HEK293 (cell line): ENCODE data around the gene CIPC.

Source experiments
- IKZF3 ChIP-seq: fragments of 450-650 bp; IDR thresholded peaks from 2 replicates; pipeline ENCODE4 v1.5.0; 2018; ENCODE audit warnings: missing biosample characterization, mild to moderate bottlenecking, missing genetic modification characterization, moderate library complexity
- MEIS1 ChIP-seq: sonication (generic); formaldehyde crosslinking; IDR thresholded peaks from 2 replicates; pipeline ENCODE4 v1.8.1; 2022; ENCODE audit warnings: missing genetic modification reagents, mild to moderate bottlenecking, borderline replicate concordance
- MYNN ChIP-seq: fragments of 450-650 bp; formaldehyde crosslinking; IDR thresholded peaks from 2 replicates; pipeline ENCODE4 v1.5.1; 2016; ENCODE audit warnings: missing biosample characterization, missing genetic modification characterization, borderline replicate concordance
- PATZ1 ChIP-seq: fragments of 450-650 bp; formaldehyde crosslinking; IDR thresholded peaks from 2 replicates; pipeline ENCODE4 v1.5.1; 2016; ENCODE audit warnings: missing biosample characterization, missing genetic modification characterization
- PRDM1 ChIP-seq: fragments of 450-650 bp; formaldehyde crosslinking; IDR thresholded peaks from 2 replicates; pipeline ENCODE4; 2016; ENCODE audit warnings: missing biosample characterization, missing genetic modification characterization
- PRDM10 ChIP-seq: fragments of 450-650 bp; formaldehyde crosslinking; IDR thresholded peaks from 2 replicates; pipeline ENCODE4 v1.5.1; 2016; ENCODE audit warnings: missing biosample characterization, missing genetic modification characterization
- PRDM6 ChIP-seq: fragments of 450-650 bp; formaldehyde crosslinking; IDR thresholded peaks from 2 replicates; pipeline ENCODE4 v1.5.1; 2017; ENCODE audit warnings: missing biosample characterization, missing genetic modification characterization
- SP3 ChIP-seq: fragments of 450-650 bp; formaldehyde crosslinking; IDR thresholded peaks from 2 replicates; pipeline ENCODE4 v1.5.1; 2016; ENCODE audit warnings: missing biosample characterization, missing genetic modification characterization
- ZBTB17 ChIP-seq: fragments of 450-650 bp; formaldehyde crosslinking; IDR thresholded peaks from 2 replicates; pipeline ENCODE4 v1.5.1; 2016; ENCODE audit warnings: missing biosample characterization, missing genetic modification characterization
- ZBTB44 ChIP-seq: fragments of 450-650 bp; IDR thresholded peaks from 2 replicates; pipeline ENCODE4 v1.5.1; 2018; ENCODE audit warnings: missing biosample characterization, mild to moderate bottlenecking, missing genetic modification characterization
- ZFHX2 ChIP-seq: fragments of 450-650 bp; formaldehyde crosslinking; conservative IDR thresholded peaks from 2 replicates; pipeline ENCODE4 v1.5.1; 2016; ENCODE audit warnings: missing biosample characterization, missing genetic modification characterization
- ZNF16 ChIP-seq: fragments of 450-650 bp; formaldehyde crosslinking; IDR thresholded peaks from 2 replicates; pipeline ENCODE4 v1.5.1; 2016; ENCODE audit warnings: low read depth, missing biosample characterization, missing genetic modification characterization
- ZNF174 ChIP-seq: fragments of 450-650 bp; formaldehyde crosslinking; IDR thresholded peaks from 2 replicates; pipeline ENCODE4 v1.5.0; 2017; ENCODE audit warnings: missing biosample characterization, mild to moderate bottlenecking, missing genetic modification characterization
- ZNF2 ChIP-seq: fragments of 450-650 bp; formaldehyde crosslinking; IDR thresholded peaks from 2 replicates; pipeline ENCODE4 v1.5.1; 2016; ENCODE audit warnings: missing biosample characterization, missing genetic modification characterization
- ZNF211 ChIP-seq: fragments of 450-650 bp; formaldehyde crosslinking; IDR thresholded peaks from 2 replicates; pipeline ENCODE4 v1.5.1; 2016; ENCODE audit warnings: low read depth, missing biosample characterization, missing genetic modification characterization
- ZNF366 ChIP-seq: fragments of 450-650 bp; formaldehyde crosslinking; conservative IDR thresholded peaks from 2 replicates; pipeline ENCODE4 v1.5.1; 2016; ENCODE audit warnings: missing biosample characterization, missing genetic modification characterization
- ZNF404 ChIP-seq: fragments of 450-650 bp; formaldehyde crosslinking; IDR thresholded peaks from 2 replicates; pipeline ENCODE4 v1.5.1; 2017; ENCODE audit warnings: missing biosample characterization, missing genetic modification characterization
- ZNF549 ChIP-seq: fragments of 450-650 bp; IDR thresholded peaks from 2 replicates; pipeline ENCODE4 v1.5.1; 2018; ENCODE audit warnings: missing biosample characterization, missing genetic modification characterization, mild to moderate bottlenecking, inconsistent platforms, moderate library complexity
- ZNF555 ChIP-seq: fragments of 450-650 bp; formaldehyde crosslinking; conservative IDR thresholded peaks from 2 replicates; pipeline ENCODE4 v1.5.1; 2017; ENCODE audit warnings: missing biosample characterization, mild to moderate bottlenecking, missing genetic modification characterization, inconsistent platforms
- ZNF560 ChIP-seq: fragments of 450-650 bp; formaldehyde crosslinking; IDR thresholded peaks from 2 replicates; pipeline ENCODE4 v1.5.1; 2017; ENCODE audit warnings: missing biosample characterization, missing genetic modification characterization, borderline replicate concordance
- ZNF600 ChIP-seq: fragments of 450-650 bp; formaldehyde crosslinking; IDR thresholded peaks from 2 replicates; pipeline ENCODE4 v1.5.1; 2016; ENCODE audit warnings: missing biosample characterization, missing genetic modification characterization
- ZNF623 ChIP-seq: fragments of 450-650 bp; formaldehyde crosslinking; IDR thresholded peaks from 2 replicates; pipeline ENCODE4 v1.5.1; 2016; ENCODE audit warnings: missing biosample characterization, missing genetic modification characterization
- ZNF76 ChIP-seq: fragments of 450-650 bp; formaldehyde crosslinking; IDR thresholded peaks from 2 replicates; pipeline ENCODE4; 2016; ENCODE audit warnings: low read depth, missing biosample characterization, missing genetic modification characterization, borderline replicate concordance
- ZNF792 ChIP-seq: fragments of 450-650 bp; formaldehyde crosslinking; IDR thresholded peaks from 2 replicates; pipeline ENCODE4 v1.5.1; 2016; ENCODE audit warnings: missing biosample characterization, missing genetic modification characterization
- ZSCAN4 ChIP-seq: fragments of 450-650 bp; formaldehyde crosslinking; IDR thresholded peaks from 2 replicates; pipeline ENCODE4 v1.5.1; 2017; ENCODE audit warnings: missing biosample characterization, missing genetic modification characterization
- TF ChIP-seq, protein P1 (sequence below): fragments of 450-650 bp; formaldehyde crosslinking; IDR thresholded peaks from 2 replicates; pipeline ENCODE4 v1.5.1; 2016; ENCODE audit warnings: missing biosample characterization, missing genetic modification characterization, borderline replicate concordance
- TF ChIP-seq, protein P2 (sequence below): fragments of 450-650 bp; formaldehyde crosslinking; IDR thresholded peaks from 2 replicates; pipeline ENCODE4 v1.5.1; 2016; ENCODE audit warnings: missing biosample characterization, missing genetic modification characterization

Gene CIPC

GRCh38 chr14:77097700-77098528 lies at the start of gene CIPC (continued):
- no peak for TF ChIP-seq ZSCAN4 (tag by site-specific recombination)
- TF ChIP-seq MEIS1 (CRISPR knock-in tag), result no peak
- peak; percentile 84 for TF ChIP-seq ZNF600
- TF ChIP-seq IKZF3 (tag by site-specific recombination), result no peak
- no peak for TF ChIP-seq ZNF174
- 0 out of 2 replicates have a peak, but pooled peaks have one; percentile 28 for TF ChIP-seq ZNF792 (tag by site-specific recombination)
- peak; percentile 91 for TF ChIP-seq PRDM1 (tag by site-specific recombination)
- TF ChIP-seq PATZ1 (tag by site-specific recombination), result peak; percentile 68
- TF ChIP-seq ZNF623 (tag by site-specific recombination), result no peak
- peak; percentile 28; the same call in 1 of the 2 replicates for TF ChIP-seq PRDM10 (tag by site-specific recombination)
- TF ChIP-seq ZNF76 (tag by site-specific recombination), result 0 out of 2 replicates have a peak, but pooled peaks have one; percentile 16
- TF ChIP-seq MYNN (tag by site-specific recombination), result no peak
- no peak for TF ChIP-seq ZNF555 (tag by site-specific recombination)
- TF ChIP-seq, protein P1, sequence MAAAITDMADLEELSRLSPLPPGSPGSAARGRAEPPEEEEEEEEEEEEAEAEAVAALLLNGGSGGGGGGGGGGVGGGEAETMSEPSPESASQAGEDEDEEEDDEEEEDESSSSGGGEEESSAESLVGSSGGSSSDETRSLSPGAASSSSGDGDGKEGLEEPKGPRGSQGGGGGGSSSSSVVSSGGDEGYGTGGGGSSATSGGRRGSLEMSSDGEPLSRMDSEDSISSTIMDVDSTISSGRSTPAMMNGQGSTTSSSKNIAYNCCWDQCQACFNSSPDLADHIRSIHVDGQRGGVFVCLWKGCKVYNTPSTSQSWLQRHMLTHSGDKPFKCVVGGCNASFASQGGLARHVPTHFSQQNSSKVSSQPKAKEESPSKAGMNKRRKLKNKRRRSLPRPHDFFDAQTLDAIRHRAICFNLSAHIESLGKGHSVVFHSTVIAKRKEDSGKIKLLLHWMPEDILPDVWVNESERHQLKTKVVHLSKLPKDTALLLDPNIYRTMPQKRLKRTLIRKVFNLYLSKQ (tag by site-specific recombination), result no peak
- TF ChIP-seq ZBTB44, result peak; percentile 44; the same call in 1 of the 2 replicates
- TF ChIP-seq ZNF366 (tag by site-specific recombination), result peak; percentile 68
- TF ChIP-seq PRDM6 (tag by site-specific recombination), result no peak
- TF ChIP-seq ZFHX2, result peak; percentile 87
- TF ChIP-seq ZNF549 (tag by site-specific recombination), result no peak
- TF ChIP-seq ZNF211, result no peak
- no peak for TF ChIP-seq ZNF560 (tag by site-specific recombination)
- peak; percentile 97 for TF ChIP-seq SP3 (tag by site-specific recombination)
- TF ChIP-seq, protein P2, sequence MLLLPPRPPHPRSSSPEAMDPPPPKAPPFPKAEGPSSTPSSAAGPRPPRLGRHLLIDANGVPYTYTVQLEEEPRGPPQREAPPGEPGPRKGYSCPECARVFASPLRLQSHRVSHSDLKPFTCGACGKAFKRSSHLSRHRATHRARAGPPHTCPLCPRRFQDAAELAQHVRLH (tag by site-specific recombination), result 0 out of 2 replicates have a peak, but pooled peaks have one; percentile 13
- TF ChIP-seq ZNF2 (tag by site-specific recombination), result peak; percentile 80; the same call in 1 of the 2 replicates
- peak; percentile 18; the same call in 1 of the 2 replicates for TF ChIP-seq ZBTB17 (tag by site-specific recombination)
- TF ChIP-seq ZNF16, result no peak
- no peak for TF ChIP-seq ZNF404 (tag by site-specific recombination)
